ENCODE results near the gene CFAP57.

CFAP57 gene

GRCh38 chr1:43279666-43280065 lies 107.5 kb downstream of the CFAP57 start:
- DNase-seq, result no peak

- no peak for DNase-seq
These were observed 108.6 kb downstream of the CFAP57 start for GRCh38 chr1:43280692-43281091.

GRCh38 chr1:43282220-43283195 lies 110.4 kb downstream of the CFAP57 start:
- DNase-seq, result no peak

GRCh38 chr1:43284065-43284464 lies 111.9 kb downstream of the CFAP57 start:
- no peak for DNase-seq

- DNase-seq, result no peak
These were observed 112.5 kb downstream of the CFAP57 start for GRCh38 chr1:43284546-43285110.

GRCh38 chr1:43285269-43285990 lies 113.3 kb downstream of the CFAP57 start, which contains the start of gene C1orf210:
TSS of gene C1orf210 (minus strand) at chr1:43285581. CDS start at chr1:43283270, 2,311 bp downstream.
- DNase-seq, result no peak

- DNase-seq, result no peak
These were observed 114.0 kb downstream of the CFAP57 start for GRCh38 chr1:43286115-43286514.

- DNase-seq, result no peak
These were observed 114.4 kb downstream of the CFAP57 start for GRCh38 chr1:43286533-43286932.

- no peak for DNase-seq
These were observed 116.1 kb downstream of the CFAP57 start for GRCh38 chr1:43288058-43288784.

GRCh38 chr1:43288785-43289706 lies 116.9 kb downstream of the CFAP57 start:
- no peak for DNase-seq

- DNase-seq, result no peak
These were observed 120.1 kb downstream of the CFAP57 start for GRCh38 chr1:43292216-43292615.

- DNase-seq, result no peak
These were observed 120.5 kb downstream of the CFAP57 start for GRCh38 chr1:43292679-43293078.

GRCh38 chr1:43293176-43293575 lies 121.0 kb downstream of the CFAP57 start:
- DNase-seq, result no peak

- no peak for DNase-seq
These were observed 122.0 kb downstream of the CFAP57 start for GRCh38 chr1:43293896-43294760.

- no peak for DNase-seq
These were observed 122.6 kb downstream of the CFAP57 start for GRCh38 chr1:43294761-43295160.

GRCh38 chr1:43296207-43296606 lies 124.1 kb downstream of the CFAP57 start:
- DNase-seq, result no peak

GRCh38 chr1:43298055-43298454 lies 125.9 kb downstream of the CFAP57 start:
- DNase-seq, result no peak

GRCh38 chr1:43299101-43299500 lies 127.0 kb downstream of the CFAP57 start:
- DNase-seq, result no peak

- no peak for DNase-seq
These were observed 128.4 kb downstream of the CFAP57 start, which contains the start of gene TIE1 for GRCh38 chr1:43300378-43301094. TSS of gene TIE1 (plus strand) at chr1:43300982. CDS start at chr1:43301072, 90 bp downstream.

- DNase-seq, result no peak
These were observed 130.1 kb downstream of the CFAP57 start for GRCh38 chr1:43302201-43302600.
